NCI-H2227 treated with DMSO at 0.1 percent for 48 hours (cell line): ENCODE results near the gene ZNF195.
"Not testable (repeated sequence)": the region's sequence is repeated elsewhere in the genome, so short reads cannot be mapped to it uniquely, and the experiment has no call there.

Source experiments
- DNase-seq: peaks from one replicate; lab custom pipeline; 2025; lab: John Stamatoyannopoulos, UW

ZNF195 gene

GRCh38 chr11:3402181-3402860 is 23.4 kb upstream of the ZNF195 start:
- not testable (repeated sequence) for DNase-seq

GRCh38 chr11:3401052-3401451 is 22.1 kb upstream of the ZNF195 start:
- DNase-seq: not testable (repeated sequence)

- DNase-seq: not testable (repeated sequence)
These were observed 19.6 kb upstream of the ZNF195 start for GRCh38 chr11:3398509-3398908.

GRCh38 chr11:3398106-3398505 is 19.2 kb upstream of the ZNF195 start:
- not testable (repeated sequence) for DNase-seq

- not testable (repeated sequence) for DNase-seq
These were observed 18.3 kb upstream of the ZNF195 start for GRCh38 chr11:3397210-3397609.

- not testable (repeated sequence) for DNase-seq
These were observed 16.5 kb upstream of the ZNF195 start for GRCh38 chr11:3395468-3395867.

- not testable (repeated sequence) for DNase-seq
These were observed 16.0 kb upstream of the ZNF195 start for GRCh38 chr11:3394956-3395355.

GRCh38 chr11:3393450-3393849 is 14.5 kb upstream of the ZNF195 start:
- DNase-seq: not testable (repeated sequence)

GRCh38 chr11:3382613-3383285 is 3.8 kb upstream of the ZNF195 start:
- no peak for DNase-seq

GRCh38 chr11:3381794-3382193 is 2.8 kb upstream of the ZNF195 start:
- DNase-seq: no peak

- DNase-seq: no peak
These were observed 2.0 kb upstream of the ZNF195 start for GRCh38 chr11:3380706-3381545.

GRCh38 chr11:3375552-3375951 is 3.4 kb downstream of the ZNF195 start:
- DNase-seq: no peak

- no peak for DNase-seq
These were observed 8.6 kb downstream of the ZNF195 start for GRCh38 chr11:3370311-3370870.

GRCh38 chr11:3369366-3369765 is 9.6 kb downstream of the ZNF195 start:
- DNase-seq: no peak

GRCh38 chr11:3368199-3368598 is 10.7 kb downstream of the ZNF195 start:
- no peak for DNase-seq

- no peak for DNase-seq
These were observed 11.7 kb downstream of the ZNF195 start for GRCh38 chr11:3367221-3367620.

GRCh38 chr11:3359092-3359824 is 19.7 kb downstream of the ZNF195 start:
- DNase-seq: no peak

- DNase-seq: no peak
These were observed 20.8 kb downstream of the ZNF195 start for GRCh38 chr11:3357994-3358676.

- DNase-seq: no peak
These were observed 21.6 kb downstream of the ZNF195 start for GRCh38 chr11:3357302-3357701.

GRCh38 chr11:3356858-3357257 is 22.1 kb downstream of the ZNF195 start:
- no peak for DNase-seq

GRCh38 chr11:3353066-3353465 is 25.9 kb downstream of the ZNF195 start:
- DNase-seq: no peak
